Calu3 (cell line): ENCODE measurements around the gene ITIH4. TPM values are rescaled to one million over a fixed set of nuclear protein-coding genes. Genes with fewer than 3 reads are reported as not detected.
A peak's percentile ranks its signal among the peaks of the same experiment; 100 is the strongest.

ENCODE experiments used
- BruUV-seq: library from RNA; stranded (reverse); fragments of 400-500 nt; replicated peaks from 2 replicates; lab custom pipeline; 2021; lab: Mats Ljungman, UMichigan
- CTCF ChIA-PET: fragments of 300-600 bp; sonication (Branson Sonifier 250); formaldehyde crosslinking; loops from one replicate; lab custom pipeline; 2022; ENCODE audit warnings: antibody characterized with exemption; lab: Charles Lee
- DNase-seq: peaks from one replicate; pipeline ENCODE4 v3.0.0; 2022
- H3K27ac Mint-ChIP-seq: one replicate; pipeline ENCODE4 v1.8.0; 2022; ENCODE audit warnings: mixed read lengths; ENCODE audit not compliant: unreplicated experiment
- H3K27me3 Mint-ChIP-seq: one replicate; pipeline ENCODE4 v1.8.0; 2022; ENCODE audit warnings: mixed read lengths; ENCODE audit not compliant: unreplicated experiment
- H3K36me3 Mint-ChIP-seq: one replicate; pipeline ENCODE4 v1.8.0; 2022; ENCODE audit warnings: mild to moderate bottlenecking, moderate library complexity, mixed read lengths; ENCODE audit not compliant: insufficient read depth, unreplicated experiment
- H3K4me1 Mint-ChIP-seq: one replicate; pipeline ENCODE4 v1.8.0; 2022; ENCODE audit warnings: mild to moderate bottlenecking, low read depth, mixed read lengths; ENCODE audit not compliant: unreplicated experiment
- H3K4me3 Mint-ChIP-seq: one replicate; pipeline ENCODE4 v1.8.0; 2022; ENCODE audit warnings: mild to moderate bottlenecking, low read depth, moderate library complexity, mixed read lengths; ENCODE audit not compliant: unreplicated experiment
- H3K9me3 Mint-ChIP-seq: one replicate; pipeline ENCODE4 v1.8.0; 2022; ENCODE audit warnings: low read depth, mixed read lengths; ENCODE audit not compliant: unreplicated experiment
- CTCF ChIP-seq: fragments of 200-600 bp; IDR thresholded peaks from one replicate; pipeline ENCODE4 v1.8.0; 2022; ENCODE audit warnings: antibody characterized with exemption; ENCODE audit not compliant: unreplicated experiment
- intact Hi-C: fragments of 100-400 bp; cut with micrococcal nuclease; formaldehyde crosslinking; loops from one replicate; pipeline ENCODE4 v1.10.0; 2022; ENCODE audit not compliant: unreplicated experiment
- total RNA-seq: library from RNA; stranded (reverse); gene quantifications from 2 replicates; pipeline ENCODE4 v1.2.3, GENCODE V29; 2022

The ITIH4 gene
- total RNA-seq, 1 experiment from 2014 or later: 3.0 TPM

GRCh38 chr3:52851348-52851747, 20.9 kb upstream of the ITIH4 start:
- Mint-ChIP-seq H3K27me3 (no peaks in the 10 kb centered on the region), H3K9me3 (no peaks in the 10 kb centered on the region), H3K27ac (no peak overlapping the region), H3K4me3 (no peak overlapping the region), H3K36me3 (no peaks in the 10 kb centered on the region), H3K4me1 (no peaks in the 10 kb centered on the region)
- peak; percentile 42 for DNase-seq
- BruUV-seq: no TSS peak
- intact Hi-C loops: loop anchor here (1.0 kb wide), 1 partner anchor 221 kb away; no protein-coding TSS in a partner anchor
- TF ChIP-seq CTCF: peak; percentile 59
- CTCF ChIA-PET: no interaction called here

- no peaks in the 10 kb centered on the region for H3K27me3 Mint-ChIP-seq
- TF ChIP-seq CTCF: no peak
- CTCF ChIA-PET: no interaction called here
- DNase-seq: no peak
- no peaks in the 10 kb centered on the region for H3K36me3 Mint-ChIP-seq
- H3K4me3 Mint-ChIP-seq: no peak overlapping the region
- no peaks in the 10 kb centered on the region for H3K4me1 Mint-ChIP-seq
- intact Hi-C loops: no loop called here
- no peak overlapping the region for H3K27ac Mint-ChIP-seq
- no peaks in the 10 kb centered on the region for H3K9me3 Mint-ChIP-seq
- BruUV-seq: no TSS peak
These were observed 19.2 kb upstream of the ITIH4 start for GRCh38 chr3:52849656-52850055.

- intact Hi-C loops: no loop called here
- Mint-ChIP-seq H3K4me3 (no peak overlapping the region), H3K9me3 (no peaks in the 10 kb centered on the region), H3K36me3 (no peaks in the 10 kb centered on the region), H3K4me1 (no peaks in the 10 kb centered on the region), H3K27ac (no peak overlapping the region), H3K27me3 (no peaks in the 10 kb centered on the region)
- no peak for DNase-seq
- no peak for TF ChIP-seq CTCF
- BruUV-seq: no TSS peak
- CTCF ChIA-PET: no interaction called here
These were observed 18.1 kb upstream of the ITIH4 start for GRCh38 chr3:52848617-52849016.

GRCh38 chr3:52847726-52848125, 17.3 kb upstream of the ITIH4 start:
- BruUV-seq: no TSS peak
- no peak for TF ChIP-seq CTCF
- H3K9me3 Mint-ChIP-seq: no peaks in the 10 kb centered on the region
- DNase-seq: no peak
- no peak overlapping the region for H3K4me3 Mint-ChIP-seq
- CTCF ChIA-PET: no interaction called here
- H3K4me1 Mint-ChIP-seq: no peaks in the 10 kb centered on the region
- intact Hi-C loops: no loop called here
- H3K36me3 Mint-ChIP-seq: no peaks in the 10 kb centered on the region
- H3K27ac Mint-ChIP-seq: no peak overlapping the region
- H3K27me3 Mint-ChIP-seq: no peaks in the 10 kb centered on the region

- H3K27ac Mint-ChIP-seq: no peak overlapping the region
- H3K4me1 Mint-ChIP-seq: no peaks in the 10 kb centered on the region
- H3K27me3 Mint-ChIP-seq: no peaks in the 10 kb centered on the region
- BruUV-seq: no TSS peak
- intact Hi-C loops: no loop called here
- no peak overlapping the region for H3K4me3 Mint-ChIP-seq
- CTCF ChIA-PET: no interaction called here
- no peaks in the 10 kb centered on the region for H3K36me3 Mint-ChIP-seq
- no peaks in the 10 kb centered on the region for H3K9me3 Mint-ChIP-seq
- DNase-seq: no peak
- no peak for TF ChIP-seq CTCF
These were observed 16.8 kb upstream of the ITIH4 start for GRCh38 chr3:52847241-52847640.
